ENCODE results near the gene PLRG1. TPM values are rescaled to one million over a fixed set of nuclear protein-coding genes. Genes with fewer than 3 reads are reported as not detected.

Gene PLRG1
- total and polyA plus RNA-seq, 2 of the 8 experiments (the other 6 are each of a cell fraction or from before 2014, with no cell fraction given) = 63.5 to 108 TPM

DNA sequence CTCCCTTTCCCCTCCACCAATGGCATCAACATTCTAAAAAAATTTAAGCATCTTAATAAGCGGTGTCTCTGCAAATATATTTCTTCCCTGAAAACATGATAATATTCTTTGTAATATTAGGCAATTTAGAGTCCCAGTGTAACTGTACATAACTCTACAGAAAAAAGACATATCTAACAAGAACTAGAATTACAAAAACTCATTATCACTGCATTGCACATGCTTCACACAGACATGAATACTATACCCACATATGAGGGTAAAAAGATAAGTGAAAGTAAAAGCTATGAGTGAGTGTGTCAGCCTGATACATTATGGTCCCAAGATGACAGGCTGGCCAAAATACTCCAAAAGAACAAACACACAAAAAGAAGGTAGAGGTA, 10.2 kb upstream of the PLRG1 start:
- ChIA-PET POLR2A (ENCODE audit: partially characterized antibody) (no interaction called here), CTCF (ENCODE audit: partially characterized antibody) (interaction anchor here (0.7 to 6.1 kb wide), 10 partner anchors 14 to 368 kb away, joined by 3 to 283 read pairs (median 14); partner anchors contain the start of gene FGG)
- no peak overlapping the region for H3K23ac ChIP-seq (ENCODE audit: insufficient read length)
- H3K4me1 ChIP-seq (replicated peaks in 1 of 4; ENCODE audit: control insufficient read depth in 3 of 4, insufficient read depth in 4 of 4, low read length in 3 of 4) = no peaks in the 10 kb centered on the region
- no peaks in the 10 kb centered on the region for H3K79me1 ChIP-seq (ENCODE audit: low read depth, low read length)
- H3K79me2 ChIP-seq (ENCODE audit: control insufficient read depth in 1 of 2, insufficient read depth in 2 of 2, low read length in 2 of 2) = no peaks in the 10 kb centered on the region
- H3K27me3 ChIP-seq (replicated peaks in 1 of 4; ENCODE audit: control insufficient read depth in 3 of 4, extremely low read depth in 1 of 4, insufficient read depth in 3 of 4, low read length in 3 of 4) = no peaks in the 10 kb centered on the region
- no peak overlapping the region for H3K56ac ChIP-seq (replicated peaks; ENCODE audit: insufficient read length, low read depth, low read length)
- H4K5ac ChIP-seq (ENCODE audit: insufficient read length, low read depth, low read length) = no peak overlapping the region
- DNase-seq (ENCODE audit: low read depth in 1 of 2, low spot score in 2 of 2) (no peak), FAIRE-seq (no peak)
- no peak overlapping the region for H3K18ac ChIP-seq (ENCODE audit: extremely low read depth, low read length)
- H3K4me2 ChIP-seq (ENCODE audit: insufficient read depth in 1 of 2, low read depth in 2 of 2, low read length in 2 of 2) = no peak overlapping the region
- no peak overlapping the region for H3K9ac ChIP-seq (replicated peaks in 1 of 4; ENCODE audit: extremely low read depth in 1 of 4, low read depth in 3 of 4, low read length in 3 of 4)
- H2BK5ac ChIP-seq (ENCODE audit: low read depth, low read length) = no peak overlapping the region
- no peaks in the 10 kb centered on the region for H4K20me1 ChIP-seq (replicated peaks in 1 of 2; ENCODE audit: control insufficient read depth in 1 of 2, insufficient read depth in 2 of 2, low read length in 2 of 2)
- no peak overlapping the region for H2AK5ac ChIP-seq (ENCODE audit: low read depth, low read length)
- no peak overlapping the region for H3K27ac ChIP-seq (ENCODE audit: low read depth, low read length)
- H2AFZ ChIP-seq (ENCODE audit: low read length) = no peak overlapping the region
- H4K8ac ChIP-seq (ENCODE audit: extremely low read depth, insufficient read depth, low read length) = no peak overlapping the region
- H3K36me3 ChIP-seq (ENCODE audit: control insufficient read depth in 2 of 4, insufficient read depth in 4 of 4, low read length in 3 of 4) = no peaks in the 10 kb centered on the region
- H2BK12ac ChIP-seq (ENCODE audit: low read depth, low read length) = no peak overlapping the region
- no peaks in the 10 kb centered on the region for H3K9me3 ChIP-seq (ENCODE audit: insufficient read depth in 2 of 2, low read depth in 1 of 2, low read length in 1 of 2)
- H3K23me2 ChIP-seq (ENCODE audit: low read depth, low read length) = no peaks in the 10 kb centered on the region
- H2BK120ac ChIP-seq (replicated peaks; ENCODE audit: low read depth, low read length) = no peak overlapping the region
- H2BK20ac ChIP-seq (ENCODE audit: low read length) = no peak overlapping the region
- no peak overlapping the region for H3K4ac ChIP-seq (replicated peaks; ENCODE audit: insufficient read length, low read depth, low read length)
- no peak overlapping the region for H2BK15ac ChIP-seq (ENCODE audit: low read length)
- WGBS, 2 experiments (ENCODE audit: extremely low coverage in 1 of 2, insufficient coverage in 1 of 2, insufficient read length in 1 of 2, insufficient replicate concordance in 2 of 2, low coverage in 1 of 2, low lambda C conversion rate in 2 of 2, missing lambda C conversion rate in 1 of 2) = 91% methylated on average over 1 of the region's 1 CpG; no CpG with 5 or more reads in 1 of the 2 experiments
- no peak overlapping the region for H3K4me3 ChIP-seq (ENCODE audit: extremely low read depth in 1 of 4, insufficient read depth in 2 of 4, low read depth in 3 of 4, low read length in 4 of 4)
- H3K14ac ChIP-seq (ENCODE audit: insufficient read length) = no peak overlapping the region
- no peak overlapping the region for H4K91ac ChIP-seq (replicated peaks; ENCODE audit: insufficient read length, low read length)
- TF ChIP-seq CREB1 (IDR thresholded peaks at IDR 0.05) (no peak), BRCA1 (IDR thresholded peaks at IDR 0.05; ENCODE audit: low read depth, low read length) (no peak), NRF1 (IDR thresholded peaks at IDR 0.05; ENCODE audit: low read depth, low read length) (no peak), HDAC6 (IDR thresholded peaks at IDR 0.05; ENCODE audit: low read depth, low read length) (no peak), SIN3A (conservative IDR thresholded peaks at IDR 0.05 in 1 of 2, IDR thresholded peaks at IDR 0.05 in 1 of 2; ENCODE audit: low read depth in 1 of 2, low read length in 2 of 2) (no peak), JUN (IDR thresholded peaks at IDR 0.05; ENCODE audit: low read depth, low read length) (no peak), EP300 (IDR thresholded peaks at IDR 0.05; ENCODE audit: borderline replicate concordance in 1 of 2, low read depth in 2 of 2, low read length in 2 of 2) (no peak), ASH2L (IDR thresholded peaks at IDR 0.05; ENCODE audit: low read length) (no peak), RXRA (IDR thresholded peaks at IDR 0.05; ENCODE audit: insufficient read depth, low read depth, low read length) (no peak), KDM4A (IDR thresholded peaks at IDR 0.05; ENCODE audit: low read depth, low read length, severe bottlenecking) (no peak), SAP30 (IDR thresholded peaks at IDR 0.05; ENCODE audit: insufficient read depth, insufficient replicate concordance, low read length) (no peak), BCL11A (IDR thresholded peaks at IDR 0.05; ENCODE audit: low read depth in 2 of 2, low read length in 2 of 2) (no peak), SIRT6 (IDR thresholded peaks at IDR 0.05; ENCODE audit: low read length) (no peak), POLR2AphosphoS5 (IDR thresholded peaks at IDR 0.05; ENCODE audit: low read depth, low read length) (no peak)
- TF ChIP-seq, protein P1, sequence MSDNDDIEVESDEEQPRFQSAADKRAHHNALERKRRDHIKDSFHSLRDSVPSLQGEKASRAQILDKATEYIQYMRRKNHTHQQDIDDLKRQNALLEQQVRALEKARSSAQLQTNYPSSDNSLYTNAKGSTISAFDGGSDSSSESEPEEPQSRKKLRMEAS (IDR thresholded peaks at IDR 0.05) = no peak

All from H1 (cell line).